Measurements from ENCODE around the gene DCDC2C. TPM values are rescaled to one million over a fixed set of nuclear protein-coding genes. Genes with fewer than 3 reads are reported as not detected.
A peak's percentile ranks its signal among the peaks of the same experiment; 100 is the strongest.

Gene DCDC2C
- total RNA-seq, 1 experiment from 2014 or later, result not detected

- Histone ChIP-seq H3K9me3 (ENCODE audit: low read length) (no peaks in the 10 kb centered on the region), H4K20me1 (ENCODE audit: low read length) (no peaks in the 10 kb centered on the region), H3K27me3 (ENCODE audit: low read length) (peaks cover 45% of the 10 kb centered on the region), H3K4me2 (ENCODE audit: low read length) (no peak overlapping the region), H3K4me3 (ENCODE audit: low read length) (no peak overlapping the region), H3K27ac (ENCODE audit: low read length) (no peak overlapping the region), H2AFZ (ENCODE audit: low read length) (no peak overlapping the region), H3K79me2 (ENCODE audit: low read length) (no peaks in the 10 kb centered on the region), H3K9ac (ENCODE audit: low read length) (no peak overlapping the region), H3F3A (ENCODE audit: low read length, unreplicated experiment) (no peaks in the 10 kb centered on the region), H3K36me3 (ENCODE audit: low read depth, low read length) (no peaks in the 10 kb centered on the region), H3K9me2 (replicated peaks; ENCODE audit: low read length) (no peaks in the 10 kb centered on the region), H3K4me1 (ENCODE audit: insufficient read depth, low read length) (no peaks in the 10 kb centered on the region)
- ChIA-PET CTCF (interaction anchor here (1.0 kb wide), 2 partner anchors 10 to 66 kb away, joined by 11 to 13 read pairs; no protein-coding TSS in a partner anchor), POLR2A (ENCODE audit: unreplicated experiment) (interaction anchor here (0.5 kb wide), 1 partner anchor 70 kb away, joined by 3 read pairs; no protein-coding TSS in a partner anchor)
- peak; percentile 66 for DNase-seq
- BruUV-seq (replicated peaks), result no TSS peak
- peak; percentile 80 for ATAC-seq
- TF ChIP-seq, protein P1, sequence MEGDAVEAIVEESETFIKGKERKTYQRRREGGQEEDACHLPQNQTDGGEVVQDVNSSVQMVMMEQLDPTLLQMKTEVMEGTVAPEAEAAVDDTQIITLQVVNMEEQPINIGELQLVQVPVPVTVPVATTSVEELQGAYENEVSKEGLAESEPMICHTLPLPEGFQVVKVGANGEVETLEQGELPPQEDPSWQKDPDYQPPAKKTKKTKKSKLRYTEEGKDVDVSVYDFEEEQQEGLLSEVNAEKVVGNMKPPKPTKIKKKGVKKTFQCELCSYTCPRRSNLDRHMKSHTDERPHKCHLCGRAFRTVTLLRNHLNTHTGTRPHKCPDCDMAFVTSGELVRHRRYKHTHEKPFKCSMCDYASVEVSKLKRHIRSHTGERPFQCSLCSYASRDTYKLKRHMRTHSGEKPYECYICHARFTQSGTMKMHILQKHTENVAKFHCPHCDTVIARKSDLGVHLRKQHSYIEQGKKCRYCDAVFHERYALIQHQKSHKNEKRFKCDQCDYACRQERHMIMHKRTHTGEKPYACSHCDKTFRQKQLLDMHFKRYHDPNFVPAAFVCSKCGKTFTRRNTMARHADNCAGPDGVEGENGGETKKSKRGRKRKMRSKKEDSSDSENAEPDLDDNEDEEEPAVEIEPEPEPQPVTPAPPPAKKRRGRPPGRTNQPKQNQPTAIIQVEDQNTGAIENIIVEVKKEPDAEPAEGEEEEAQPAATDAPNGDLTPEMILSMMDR (conservative IDR thresholded peaks at IDR 0.05; ENCODE audit: low read depth, low read length), result peak; percentile 69
- TF ChIP-seq EZH2 (IDR thresholded peaks at IDR 0.05; ENCODE audit: low read length, unreplicated experiment), result no peak
- no peak for TF ChIP-seq EZH2phosphoT487 (IDR thresholded peaks at IDR 0.05; ENCODE audit: borderline replicate concordance, low read length)
- intact Hi-C loops (cut with micrococcal nuclease), result loop anchor here (1.0 kb wide), 1 partner anchor 67 kb away; no protein-coding TSS in a partner anchor
Observed at GRCh38 chr2:3738454-3738853, 35.1 kb downstream of the DCDC2C start.

DNA sequence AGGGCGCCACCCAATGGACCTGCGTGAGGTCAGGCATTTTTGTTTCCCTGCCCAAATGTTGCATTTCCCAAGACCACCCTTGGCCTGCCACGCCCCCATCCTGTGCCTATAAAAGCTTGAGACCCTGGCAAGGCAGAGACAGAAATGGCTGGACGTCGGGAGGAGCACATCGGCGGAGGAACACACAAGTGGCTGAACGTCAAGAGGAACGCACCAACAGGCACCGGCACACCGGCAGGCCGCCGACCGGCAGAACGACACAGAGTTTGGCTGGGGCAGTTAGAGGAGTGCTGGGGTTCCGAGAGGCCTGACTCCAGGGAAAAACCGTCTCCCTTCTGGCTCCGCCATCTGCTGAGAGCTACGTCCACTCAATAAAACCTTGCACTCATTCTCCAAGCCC lies 35.9 kb downstream of the DCDC2C start:
- Histone ChIP-seq H3K79me2 (ENCODE audit: low read length) (no peaks in the 10 kb centered on the region), H3K9me2 (replicated peaks; ENCODE audit: low read length) (no peaks in the 10 kb centered on the region), H3K9ac (ENCODE audit: low read length) (no peak overlapping the region), H2AFZ (ENCODE audit: low read length) (no peak overlapping the region), H3K4me1 (ENCODE audit: insufficient read depth, low read length) (no peaks in the 10 kb centered on the region), H3K4me3 (ENCODE audit: low read length) (no peak overlapping the region), H3K36me3 (ENCODE audit: low read depth, low read length) (no peaks in the 10 kb centered on the region), H3K4me2 (ENCODE audit: low read length) (no peak overlapping the region), H3K27ac (ENCODE audit: low read length) (no peak overlapping the region), H3F3A (ENCODE audit: low read length, unreplicated experiment) (no peaks in the 10 kb centered on the region), H3K27me3 (ENCODE audit: low read length) (peaks cover 41% of the 10 kb centered on the region), H4K20me1 (ENCODE audit: low read length) (no peaks in the 10 kb centered on the region), H3K9me3 (ENCODE audit: low read length) (no peaks in the 10 kb centered on the region)
- TF ChIP-seq EZH2 (IDR thresholded peaks at IDR 0.05; ENCODE audit: low read length, unreplicated experiment) (no peak), EZH2phosphoT487 (IDR thresholded peaks at IDR 0.05; ENCODE audit: borderline replicate concordance, low read length) (no peak)
- TF ChIP-seq, protein P1 (conservative IDR thresholded peaks at IDR 0.05; ENCODE audit: low read depth, low read length), result no peak
- ChIA-PET POLR2A (ENCODE audit: unreplicated experiment) (no interaction called here), CTCF (no interaction called here)
- intact Hi-C loops (cut with micrococcal nuclease), result no loop called here
- ATAC-seq, result no peak
- BruUV-seq (replicated peaks), result no TSS peak
- DNase-seq, result no peak

GRCh38 chr2:3741396-3741795 lies 38.0 kb downstream of the DCDC2C start:
- Histone ChIP-seq H3K27me3 (ENCODE audit: low read length) (peaks cover 29% of the 10 kb centered on the region), H3K9me3 (ENCODE audit: low read length) (no peaks in the 10 kb centered on the region), H3K9me2 (replicated peaks; ENCODE audit: low read length) (no peaks in the 10 kb centered on the region), H3K79me2 (ENCODE audit: low read length) (no peaks in the 10 kb centered on the region), H2AFZ (ENCODE audit: low read length) (no peak overlapping the region), H3K4me3 (ENCODE audit: low read length) (no peak overlapping the region), H3K9ac (ENCODE audit: low read length) (no peak overlapping the region), H3K27ac (ENCODE audit: low read length) (no peak overlapping the region), H3K4me1 (ENCODE audit: insufficient read depth, low read length) (no peaks in the 10 kb centered on the region), H3K36me3 (ENCODE audit: low read depth, low read length) (no peaks in the 10 kb centered on the region), H4K20me1 (ENCODE audit: low read length) (no peaks in the 10 kb centered on the region), H3F3A (ENCODE audit: low read length, unreplicated experiment) (no peaks in the 10 kb centered on the region), H3K4me2 (ENCODE audit: low read length) (no peak overlapping the region)
- ATAC-seq (no peak), DNase-seq (no peak)
- intact Hi-C loops (cut with micrococcal nuclease), result no loop called here
- no TSS peak for BruUV-seq (replicated peaks)
- TF ChIP-seq EZH2 (IDR thresholded peaks at IDR 0.05; ENCODE audit: low read length, unreplicated experiment) (no peak), EZH2phosphoT487 (IDR thresholded peaks at IDR 0.05; ENCODE audit: borderline replicate concordance, low read length) (no peak)
- TF ChIP-seq, protein P1 (conservative IDR thresholded peaks at IDR 0.05; ENCODE audit: low read depth, low read length), result no peak
- ChIA-PET POLR2A (ENCODE audit: unreplicated experiment) (no interaction called here), CTCF (no interaction called here)
